Measurements from ENCODE around the gene PPP1R14C.

Gene PPP1R14C

GRCh38 chr6:150202404-150202803, 59.6 kb downstream of the PPP1R14C start:
- no peak overlapping the region for H3K4me2 ChIP-seq (ENCODE audit: low read length)
- no peaks in the 10 kb centered on the region for H3K36me3 ChIP-seq (replicated peaks; ENCODE audit: low read depth, low read length)
- no peaks in the 10 kb centered on the region for H3K27me3 ChIP-seq (ENCODE audit: low read depth, low read length)
- no peaks in the 10 kb centered on the region for H3K9me3 ChIP-seq (ENCODE audit: insufficient read depth, low read length)
- no peak overlapping the region for H2AFZ ChIP-seq (ENCODE audit: low read depth, low read length)
- no peaks in the 10 kb centered on the region for H3K79me2 ChIP-seq (ENCODE audit: low read length)
- H3K4me3 ChIP-seq (ENCODE audit: low read length): no peak overlapping the region
- no peak overlapping the region for H3K9ac ChIP-seq (ENCODE audit: low read length)
- no peak for TF ChIP-seq CTCF (IDR thresholded peaks at IDR 0.05; ENCODE audit: low read depth, low read length)
- TF ChIP-seq EZH2phosphoT487 (IDR thresholded peaks at IDR 0.05; ENCODE audit: low read depth): no peak
- H4K20me1 ChIP-seq (ENCODE audit: insufficient read depth, low read length): no peaks in the 10 kb centered on the region
- H3K4me1 ChIP-seq (ENCODE audit: low read length): no peaks in the 10 kb centered on the region
- H3K27ac ChIP-seq (ENCODE audit: low read length): no peak overlapping the region

GRCh38 chr6:150202934-150203333, 60.1 kb downstream of the PPP1R14C start:
- TF ChIP-seq CTCF (IDR thresholded peaks at IDR 0.05; ENCODE audit: low read depth, low read length): no peak
- no peak for TF ChIP-seq EZH2phosphoT487 (IDR thresholded peaks at IDR 0.05; ENCODE audit: low read depth)
- Histone ChIP-seq H3K9ac (ENCODE audit: low read length) (no peak overlapping the region), H3K4me2 (ENCODE audit: low read length) (no peak overlapping the region), H2AFZ (ENCODE audit: low read depth, low read length) (no peak overlapping the region), H3K27ac (ENCODE audit: low read length) (no peak overlapping the region), H3K9me3 (ENCODE audit: insufficient read depth, low read length) (no peaks in the 10 kb centered on the region), H3K27me3 (ENCODE audit: low read depth, low read length) (no peaks in the 10 kb centered on the region), H3K4me1 (ENCODE audit: low read length) (no peaks in the 10 kb centered on the region), H3K4me3 (ENCODE audit: low read length) (no peak overlapping the region), H4K20me1 (ENCODE audit: insufficient read depth, low read length) (no peaks in the 10 kb centered on the region), H3K79me2 (ENCODE audit: low read length) (no peaks in the 10 kb centered on the region), H3K36me3 (replicated peaks; ENCODE audit: low read depth, low read length) (no peaks in the 10 kb centered on the region)

- H3K27me3 ChIP-seq (ENCODE audit: low read depth, low read length): no peaks in the 10 kb centered on the region
- no peaks in the 10 kb centered on the region for H3K79me2 ChIP-seq (ENCODE audit: low read length)
- H3K36me3 ChIP-seq (replicated peaks; ENCODE audit: low read depth, low read length): no peaks in the 10 kb centered on the region
- no peak for TF ChIP-seq CTCF (IDR thresholded peaks at IDR 0.05; ENCODE audit: low read depth, low read length)
- TF ChIP-seq EZH2phosphoT487 (IDR thresholded peaks at IDR 0.05; ENCODE audit: low read depth): no peak
- H3K9me3 ChIP-seq (ENCODE audit: insufficient read depth, low read length): no peaks in the 10 kb centered on the region
- no peak overlapping the region for H3K4me3 ChIP-seq (ENCODE audit: low read length)
- H3K9ac ChIP-seq (ENCODE audit: low read length): no peak overlapping the region
- no peak overlapping the region for H3K27ac ChIP-seq (ENCODE audit: low read length)
- H2AFZ ChIP-seq (ENCODE audit: low read depth, low read length): no peak overlapping the region
- no peaks in the 10 kb centered on the region for H4K20me1 ChIP-seq (ENCODE audit: insufficient read depth, low read length)
- H3K4me2 ChIP-seq (ENCODE audit: low read length): no peak overlapping the region
- no peaks in the 10 kb centered on the region for H3K4me1 ChIP-seq (ENCODE audit: low read length)
These were observed 60.5 kb downstream of the PPP1R14C start for GRCh38 chr6:150203378-150203777.

GRCh38 chr6:150203871-150204545, 61.2 kb downstream of the PPP1R14C start:
- no peaks in the 10 kb centered on the region for H3K27me3 ChIP-seq (ENCODE audit: low read depth, low read length)
- TF ChIP-seq CTCF (IDR thresholded peaks at IDR 0.05; ENCODE audit: low read depth, low read length) (no peak), EZH2phosphoT487 (IDR thresholded peaks at IDR 0.05; ENCODE audit: low read depth) (no peak)
- no peaks in the 10 kb centered on the region for H3K4me1 ChIP-seq (ENCODE audit: low read length)
- H3K36me3 ChIP-seq (replicated peaks; ENCODE audit: low read depth, low read length): no peaks in the 10 kb centered on the region
- no peaks in the 10 kb centered on the region for H3K9me3 ChIP-seq (ENCODE audit: insufficient read depth, low read length)
- no peak overlapping the region for H2AFZ ChIP-seq (ENCODE audit: low read depth, low read length)
- no peaks in the 10 kb centered on the region for H3K79me2 ChIP-seq (ENCODE audit: low read length)
- no peak overlapping the region for H3K27ac ChIP-seq (ENCODE audit: low read length)
- H3K4me2 ChIP-seq (ENCODE audit: low read length): no peak overlapping the region
- H4K20me1 ChIP-seq (ENCODE audit: insufficient read depth, low read length): no peaks in the 10 kb centered on the region
- no peak overlapping the region for H3K9ac ChIP-seq (ENCODE audit: low read length)
- no peak overlapping the region for H3K4me3 ChIP-seq (ENCODE audit: low read length)

All from OCI-LY3 (cell line).